Neural cell (in vitro differentiated cells): ENCODE measurements around the gene ANXA4. TPM values are rescaled to one million over a fixed set of nuclear protein-coding genes. Genes with fewer than 3 reads are reported as not detected.
"Not testable (repeated sequence)": the region's sequence is repeated elsewhere in the genome, so short reads cannot be mapped to it uniquely, and the experiment has no call there.

Experiments used
- H2AFZ ChIP-seq: fragments of 200-600, 300-800 bp; sonication (generic), shearing (Covaris generic); 2 replicates; pipeline ENCODE4 v1.6.0; 2014; ENCODE audit warnings: low read depth, mild to moderate bottlenecking, antibody characterized with exemption, low read length, moderate library complexity
- H3F3A ChIP-seq: fragments of 200-600 bp; shearing (Covaris generic); 2 replicates; pipeline ENCODE4 v1.6.1; 2016; ENCODE audit warnings: mild to moderate bottlenecking, moderate library complexity, mixed read lengths, antibody characterized with exemption, low read length; ENCODE audit not compliant: insufficient read depth, poor library complexity, severe bottlenecking
- H3K27ac ChIP-seq: fragments of 200-600, 300-800 bp; sonication (generic), shearing (Covaris generic); 2 replicates; pipeline ENCODE4 v1.5.1; 2014; ENCODE audit warnings: mild to moderate bottlenecking, low read length, moderate library complexity
- H3K27me3 ChIP-seq: fragments of 300-800, 200-600 bp; sonication (generic), shearing (Covaris generic); 2 replicates; pipeline ENCODE4 v1.6.0; 2014; ENCODE audit warnings: mild to moderate bottlenecking, low read depth, low read length, moderate library complexity; ENCODE audit not compliant: insufficient read depth
- H3K36me3 ChIP-seq: fragments of 300-800, 200-600 bp; sonication (generic), shearing (Covaris generic); 2 replicates; pipeline ENCODE4 v1.5.1; 2014; ENCODE audit warnings: mild to moderate bottlenecking, antibody characterized with exemption, low read length, moderate library complexity; ENCODE audit not compliant: insufficient read depth
- H3K4me2 ChIP-seq: fragments of 300-800, 200-600 bp; sonication (generic), shearing (Covaris generic); 2 replicates; pipeline ENCODE4 v1.6.0; 2014; ENCODE audit warnings: mild to moderate bottlenecking, low read length
- H3K4me3 ChIP-seq: fragments of 300-800, 200-600 bp; sonication (generic), shearing (Covaris generic); 2 replicates; pipeline ENCODE4 v1.5.1; 2014; ENCODE audit warnings: mild to moderate bottlenecking, low read length, moderate library complexity
- H3K79me2 ChIP-seq: fragments of 200-600 bp; shearing (Covaris generic); replicated peaks from 2 replicates; pipeline ENCODE4 v1.6.0; 2014; ENCODE audit warnings: mild to moderate bottlenecking, low read length, moderate library complexity; ENCODE audit not compliant: insufficient read depth
- H3K9ac ChIP-seq: fragments of 300-800, 200-600 bp; sonication (generic), shearing (Covaris generic); 2 replicates; pipeline ENCODE4 v1.6.1; 2016; ENCODE audit warnings: mild to moderate bottlenecking, low read length, mixed read lengths
- H3K9me2 ChIP-seq: fragments of 200-600 bp; shearing (Covaris generic); 2 replicates; pipeline ENCODE4 v1.6.1; 2016; ENCODE audit warnings: mild to moderate bottlenecking, low read length, mixed read lengths; ENCODE audit not compliant: insufficient read depth
- H3K9me3 ChIP-seq: fragments of 200-600, 300-800 bp; sonication (generic), shearing (Covaris generic); 2 replicates; pipeline ENCODE4 v1.6.1; 2016; ENCODE audit warnings: mild to moderate bottlenecking, mixed run types, low read length, moderate library complexity, mixed read lengths
- H4K20me1 ChIP-seq: fragments of 200-600 bp; shearing (Covaris generic); 2 replicates; pipeline ENCODE4 v1.6.1; 2016; ENCODE audit warnings: mild to moderate bottlenecking, mixed run types; ENCODE audit not compliant: insufficient read depth
- EP300 ChIP-seq: fragments of 450-650 bp; conservative IDR thresholded peaks from 2 replicates; pipeline ENCODE4 v1.6.1; 2014; ENCODE audit warnings: antibody characterized with exemption, mild to moderate bottlenecking, moderate library complexity; ENCODE audit not compliant: poor library complexity, severe bottlenecking
- EZH2 ChIP-seq: fragments of 200-600, 300-800 bp; shearing (Covaris generic), sonication (generic); IDR thresholded peaks from 2 replicates; pipeline ENCODE4 v1.6.1; 2014; ENCODE audit warnings: antibody characterized with exemption, low read length, borderline replicate concordance, mild to moderate bottlenecking; ENCODE audit not compliant: insufficient read depth, poor library complexity, severe bottlenecking
- MXI1 ChIP-seq: fragments of 450-650 bp; conservative IDR thresholded peaks from 2 replicates; pipeline ENCODE4 v1.6.1; 2014; ENCODE audit warnings: antibody characterized with exemption, mild to moderate bottlenecking; ENCODE audit not compliant: poor library complexity, severe bottlenecking
- POLR2AphosphoS5 ChIP-seq: IDR thresholded peaks from 2 replicates; pipeline ENCODE4 v1.6.1; 2012
- RAD21 ChIP-seq: fragments of 450-650 bp; conservative IDR thresholded peaks from 2 replicates; pipeline ENCODE4 v1.6.1; 2014; ENCODE audit warnings: antibody characterized with exemption, mild to moderate bottlenecking, moderate library complexity
- SMC3 ChIP-seq: fragments of 450-650 bp; conservative IDR thresholded peaks from 2 replicates; pipeline ENCODE4 v1.6.1; 2014; ENCODE audit warnings: antibody characterized with exemption, mild to moderate bottlenecking, moderate library complexity; ENCODE audit not compliant: poor library complexity
- TAF1 ChIP-seq: IDR thresholded peaks from 2 replicates; pipeline ENCODE4 v1.6.1; 2012; ENCODE audit warnings: low read depth
- polyA plus RNA-seq: library from polyadenylated mRNA; depleted of rRNA; stranded (reverse); fragments of >200 nt; gene quantifications from 2 replicates; pipeline ENCODE4 v1.2.3, GENCODE V29; 2014
- TF ChIP-seq, protein P1 (sequence below): fragments of 450-650 bp; IDR thresholded peaks from 2 replicates; pipeline ENCODE4 v1.5.1; 2014; ENCODE audit warnings: antibody characterized with exemption, mild to moderate bottlenecking, moderate library complexity; ENCODE audit not compliant: poor library complexity, severe bottlenecking
- TF ChIP-seq, protein P2 (sequence below): IDR thresholded peaks from 2 replicates; pipeline ENCODE4 v1.6.1; 2012; ENCODE audit warnings: borderline replicate concordance

Gene ANXA4
- polyA plus RNA-seq, 1 donor from 2014 or later: 1.8 TPM

DNA sequence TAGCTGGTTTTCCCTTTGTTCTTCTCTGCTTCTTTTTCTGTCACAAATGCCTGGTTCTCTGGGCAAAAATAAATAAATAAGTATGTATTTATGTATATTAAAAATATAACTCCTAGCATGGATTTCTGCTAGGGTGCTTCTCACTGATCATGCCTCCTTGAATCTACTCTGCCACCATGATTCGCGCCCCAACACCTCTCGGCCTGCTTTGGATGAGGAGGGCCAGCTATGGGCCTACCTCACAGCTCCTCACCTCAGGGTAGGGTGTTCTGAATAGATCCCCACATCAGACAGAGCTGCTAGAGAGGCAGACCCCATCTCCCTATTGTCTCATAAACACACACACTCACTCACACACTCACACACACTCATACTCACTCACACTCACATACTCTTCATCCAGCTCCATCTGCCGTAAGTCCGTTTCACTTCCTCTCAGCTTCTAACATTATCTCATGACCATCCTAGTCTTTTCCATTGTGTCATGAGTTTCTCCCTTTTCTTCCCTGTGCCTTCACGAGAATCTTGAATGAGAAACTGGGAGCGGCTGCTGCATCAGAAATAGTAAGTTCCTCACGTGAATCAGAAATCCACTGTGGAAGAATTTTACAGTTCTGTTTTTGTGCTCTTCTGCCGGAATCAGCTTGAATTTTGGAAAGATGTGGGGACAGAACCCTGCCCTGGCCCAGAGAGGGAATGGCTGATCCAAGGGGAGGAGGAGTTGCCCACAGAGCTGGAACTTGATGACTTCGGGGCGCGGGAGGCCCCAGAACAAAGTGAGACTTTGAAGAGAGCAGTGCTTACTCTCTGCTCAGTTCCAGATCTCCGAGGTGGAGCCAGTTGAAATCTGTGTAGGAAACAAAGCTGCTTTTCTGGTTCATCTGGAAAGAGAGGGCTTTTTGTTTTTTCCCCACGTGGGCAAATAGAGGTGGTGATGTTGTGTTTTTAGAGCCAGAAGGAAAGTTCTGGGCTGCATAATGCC, 20.9 kb downstream of the ANXA4 start:
- H2AFZ ChIP-seq: no peak overlapping the region
- H4K20me1 ChIP-seq: no peaks in the 10 kb centered on the region
- H3K9me2 ChIP-seq: no peaks in the 10 kb centered on the region
- H3K4me3 ChIP-seq: no peak overlapping the region
- H3K9ac ChIP-seq: no peak overlapping the region
- no peak for TF ChIP-seq POLR2AphosphoS5
- TF ChIP-seq SMC3: no peak
- TF ChIP-seq EZH2: no peak
- no peak for TF ChIP-seq TAF1
- TF ChIP-seq, protein P1, sequence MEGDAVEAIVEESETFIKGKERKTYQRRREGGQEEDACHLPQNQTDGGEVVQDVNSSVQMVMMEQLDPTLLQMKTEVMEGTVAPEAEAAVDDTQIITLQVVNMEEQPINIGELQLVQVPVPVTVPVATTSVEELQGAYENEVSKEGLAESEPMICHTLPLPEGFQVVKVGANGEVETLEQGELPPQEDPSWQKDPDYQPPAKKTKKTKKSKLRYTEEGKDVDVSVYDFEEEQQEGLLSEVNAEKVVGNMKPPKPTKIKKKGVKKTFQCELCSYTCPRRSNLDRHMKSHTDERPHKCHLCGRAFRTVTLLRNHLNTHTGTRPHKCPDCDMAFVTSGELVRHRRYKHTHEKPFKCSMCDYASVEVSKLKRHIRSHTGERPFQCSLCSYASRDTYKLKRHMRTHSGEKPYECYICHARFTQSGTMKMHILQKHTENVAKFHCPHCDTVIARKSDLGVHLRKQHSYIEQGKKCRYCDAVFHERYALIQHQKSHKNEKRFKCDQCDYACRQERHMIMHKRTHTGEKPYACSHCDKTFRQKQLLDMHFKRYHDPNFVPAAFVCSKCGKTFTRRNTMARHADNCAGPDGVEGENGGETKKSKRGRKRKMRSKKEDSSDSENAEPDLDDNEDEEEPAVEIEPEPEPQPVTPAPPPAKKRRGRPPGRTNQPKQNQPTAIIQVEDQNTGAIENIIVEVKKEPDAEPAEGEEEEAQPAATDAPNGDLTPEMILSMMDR: no peak
- TF ChIP-seq, protein P2, sequence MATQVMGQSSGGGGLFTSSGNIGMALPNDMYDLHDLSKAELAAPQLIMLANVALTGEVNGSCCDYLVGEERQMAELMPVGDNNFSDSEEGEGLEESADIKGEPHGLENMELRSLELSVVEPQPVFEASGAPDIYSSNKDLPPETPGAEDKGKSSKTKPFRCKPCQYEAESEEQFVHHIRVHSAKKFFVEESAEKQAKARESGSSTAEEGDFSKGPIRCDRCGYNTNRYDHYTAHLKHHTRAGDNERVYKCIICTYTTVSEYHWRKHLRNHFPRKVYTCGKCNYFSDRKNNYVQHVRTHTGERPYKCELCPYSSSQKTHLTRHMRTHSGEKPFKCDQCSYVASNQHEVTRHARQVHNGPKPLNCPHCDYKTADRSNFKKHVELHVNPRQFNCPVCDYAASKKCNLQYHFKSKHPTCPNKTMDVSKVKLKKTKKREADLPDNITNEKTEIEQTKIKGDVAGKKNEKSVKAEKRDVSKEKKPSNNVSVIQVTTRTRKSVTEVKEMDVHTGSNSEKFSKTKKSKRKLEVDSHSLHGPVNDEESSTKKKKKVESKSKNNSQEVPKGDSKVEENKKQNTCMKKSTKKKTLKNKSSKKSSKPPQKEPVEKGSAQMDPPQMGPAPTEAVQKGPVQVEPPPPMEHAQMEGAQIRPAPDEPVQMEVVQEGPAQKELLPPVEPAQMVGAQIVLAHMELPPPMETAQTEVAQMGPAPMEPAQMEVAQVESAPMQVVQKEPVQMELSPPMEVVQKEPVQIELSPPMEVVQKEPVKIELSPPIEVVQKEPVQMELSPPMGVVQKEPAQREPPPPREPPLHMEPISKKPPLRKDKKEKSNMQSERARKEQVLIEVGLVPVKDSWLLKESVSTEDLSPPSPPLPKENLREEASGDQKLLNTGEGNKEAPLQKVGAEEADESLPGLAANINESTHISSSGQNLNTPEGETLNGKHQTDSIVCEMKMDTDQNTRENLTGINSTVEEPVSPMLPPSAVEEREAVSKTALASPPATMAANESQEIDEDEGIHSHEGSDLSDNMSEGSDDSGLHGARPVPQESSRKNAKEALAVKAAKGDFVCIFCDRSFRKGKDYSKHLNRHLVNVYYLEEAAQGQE: no peak
- TF ChIP-seq MXI1: no peak
- TF ChIP-seq EP300: no peak
- no peak for TF ChIP-seq RAD21
- no peaks in the 10 kb centered on the region for H3K79me2 ChIP-seq
- no peaks in the 10 kb centered on the region for H3F3A ChIP-seq
- no peak overlapping the region for H3K27ac ChIP-seq
- no peak overlapping the region for H3K4me2 ChIP-seq
- no peaks in the 10 kb centered on the region for H3K36me3 ChIP-seq
- no peaks in the 10 kb centered on the region for H3K27me3 ChIP-seq
- H3K9me3 ChIP-seq: no peaks in the 10 kb centered on the region

DNA sequence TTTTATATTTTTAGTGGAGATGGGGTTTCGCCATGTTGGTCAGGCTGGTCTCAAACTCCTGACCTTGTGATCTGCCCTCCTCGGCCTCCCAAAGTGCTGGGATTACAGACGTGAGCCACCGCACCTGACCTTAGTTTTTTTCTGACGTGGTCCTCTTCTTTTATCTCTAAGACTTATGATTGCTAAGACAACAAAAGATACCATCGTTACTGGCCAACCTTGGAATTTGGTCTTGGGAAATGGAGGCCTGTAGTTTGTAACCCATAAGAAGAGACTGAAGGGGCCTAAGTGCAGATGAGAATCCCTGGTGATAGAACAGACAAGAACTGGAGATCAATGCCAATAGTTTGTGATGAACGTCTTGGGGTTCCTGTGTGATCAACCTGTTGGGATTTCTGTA, 21.9 kb downstream of the ANXA4 start:
- not testable (repeated sequence) for H3K79me2 ChIP-seq, H3K9ac ChIP-seq, H3K27me3 ChIP-seq, H3F3A ChIP-seq, H2AFZ ChIP-seq, H3K4me2 ChIP-seq, H3K4me3 ChIP-seq, H3K36me3 ChIP-seq, H3K9me3 ChIP-seq, H4K20me1 ChIP-seq, H3K9me2 ChIP-seq, H3K27ac ChIP-seq
